Activated CD4-positive, alpha-beta T cell treated with anti-CD3 and anti-CD28 coated beads, Interleukin-2, amount 50 U/mL, for 1 hour (primary cell): ENCODE measurements around the gene POLA1.

Source experiments
- DNase-seq: peaks from one replicate; pipeline ENCODE4 v3.0.0-alpha.2; 2020

POLA1 gene

DNA sequence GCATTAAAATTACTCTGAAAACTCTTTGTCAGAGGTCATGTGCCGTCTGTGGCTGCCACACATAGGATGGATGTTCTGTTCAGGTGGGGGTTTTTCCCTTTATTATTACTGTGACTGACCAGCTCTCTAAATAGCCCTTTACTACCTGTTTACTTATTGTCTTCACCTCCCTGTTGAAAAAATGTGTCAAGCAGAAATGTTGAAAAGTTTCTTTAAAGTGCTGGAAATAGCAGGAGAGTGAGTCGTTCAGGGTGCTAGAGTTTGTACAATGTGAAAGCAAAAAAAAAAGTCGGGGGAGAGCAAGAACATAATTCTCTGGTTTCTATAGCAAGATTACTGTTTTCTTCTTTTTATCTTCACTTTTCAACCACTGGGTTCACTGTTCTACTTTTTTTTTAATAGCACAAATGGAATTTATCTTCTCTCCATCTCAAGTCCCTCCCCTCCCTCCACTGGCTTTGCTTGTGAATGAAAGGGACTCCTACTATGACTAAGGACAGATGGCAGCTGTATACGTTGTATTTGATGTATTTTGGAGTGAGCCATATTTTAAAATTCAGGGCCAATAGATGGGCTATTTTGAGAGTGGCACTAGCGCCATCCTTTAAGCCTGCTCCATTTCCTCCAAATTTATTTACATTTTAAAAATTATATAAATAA, 288.7 kb downstream of the POLA1 start:
- DNase-seq: no peak

DNA sequence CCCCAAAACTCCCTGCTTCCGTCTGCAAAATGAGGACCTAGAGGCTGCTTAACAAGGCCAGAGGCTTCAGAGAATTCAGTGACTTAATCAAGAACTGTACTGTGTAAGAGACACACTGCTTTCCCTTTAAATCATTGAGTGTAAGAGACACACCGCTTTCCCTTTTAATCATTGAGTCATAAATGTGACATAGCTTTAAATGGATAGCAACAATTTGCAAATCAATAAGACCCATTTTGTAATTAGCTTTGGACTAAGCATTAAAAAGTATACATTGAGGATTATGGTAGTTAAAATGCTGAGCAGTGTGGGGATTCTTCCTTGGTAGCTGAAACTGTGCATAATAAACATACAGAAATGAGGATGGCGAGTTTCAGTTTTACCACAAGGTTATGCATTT, 290.2 kb downstream of the POLA1 start:
- no peak for DNase-seq

DNA sequence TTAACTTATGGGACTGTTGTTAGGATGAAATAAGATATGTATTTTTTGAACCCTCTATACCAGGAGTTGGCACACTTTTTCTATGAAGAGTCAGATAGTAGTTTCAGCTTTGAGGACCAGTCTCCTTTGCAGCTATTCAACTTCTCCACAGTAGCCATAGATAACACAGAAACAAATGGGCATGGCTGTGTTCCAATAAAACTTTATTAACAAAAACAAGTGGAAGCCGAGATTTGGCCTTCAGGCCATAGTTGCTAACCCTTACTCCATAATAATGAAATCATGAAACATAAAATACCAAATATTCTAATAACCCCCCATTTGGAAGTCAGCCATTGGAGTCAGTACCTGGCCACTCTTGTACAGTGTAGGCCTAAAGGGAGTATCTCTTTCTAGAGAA, 291.4 kb downstream of the POLA1 start:
- no peak for DNase-seq

DNA sequence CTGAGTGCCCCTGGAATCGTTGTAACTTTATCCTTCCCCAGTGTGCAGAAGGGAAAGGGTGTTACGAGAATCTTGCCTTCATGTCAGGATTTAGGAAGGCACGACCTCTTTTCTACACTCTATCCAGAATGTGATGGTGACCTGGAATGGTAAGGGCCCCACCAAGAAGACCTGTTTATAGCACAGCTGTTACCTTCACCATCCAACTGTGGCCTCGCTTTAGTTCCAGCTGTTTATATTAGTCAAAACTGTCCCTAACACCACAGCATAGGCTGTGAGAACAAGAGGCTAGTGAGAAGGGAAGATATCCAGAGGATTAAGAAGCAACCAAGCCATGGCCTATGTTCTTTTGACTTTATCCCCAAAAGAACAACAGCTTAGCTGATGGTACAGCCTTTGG, 294.0 kb downstream of the POLA1 start:
- DNase-seq: no peak

DNA sequence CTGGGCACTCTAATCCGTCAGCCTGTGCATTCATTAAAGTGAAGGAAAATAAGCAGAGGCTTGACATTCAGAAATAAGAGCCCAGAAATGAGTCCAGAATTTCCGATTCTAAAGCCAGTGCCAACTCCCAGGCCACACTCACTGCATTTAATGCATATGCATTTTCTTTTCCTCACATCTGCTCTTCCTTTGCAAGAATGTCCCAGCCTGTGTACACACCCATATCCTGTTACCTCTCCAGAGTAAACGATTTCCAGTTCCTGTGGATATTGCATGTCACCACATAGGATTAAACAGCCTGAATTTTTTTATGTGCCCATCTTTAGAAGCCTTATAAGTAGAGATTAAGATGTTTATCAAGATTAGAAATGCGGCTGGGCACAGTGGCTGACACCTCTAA, 294.6 kb downstream of the POLA1 start:
- DNase-seq: no peak

DNA sequence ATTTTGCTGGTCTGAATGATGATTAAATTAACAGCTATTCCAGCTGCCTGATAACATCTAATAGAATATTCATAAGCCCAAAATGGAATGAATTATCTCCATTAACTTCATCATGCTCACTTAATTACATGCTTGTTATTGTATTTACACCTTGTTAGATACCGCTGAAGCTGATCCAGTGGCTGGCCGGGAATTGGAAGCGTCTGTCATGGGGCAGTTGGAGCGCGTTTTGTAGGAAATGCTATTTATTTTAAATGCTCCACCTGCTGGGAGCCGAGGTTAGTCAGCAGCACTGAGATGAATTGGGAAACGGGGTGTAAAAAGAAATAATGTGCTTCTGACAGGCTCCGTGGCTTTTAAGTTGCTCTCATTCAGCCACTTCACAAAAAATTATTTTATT, 296.8 kb downstream of the POLA1 start:
- no peak for DNase-seq

DNA sequence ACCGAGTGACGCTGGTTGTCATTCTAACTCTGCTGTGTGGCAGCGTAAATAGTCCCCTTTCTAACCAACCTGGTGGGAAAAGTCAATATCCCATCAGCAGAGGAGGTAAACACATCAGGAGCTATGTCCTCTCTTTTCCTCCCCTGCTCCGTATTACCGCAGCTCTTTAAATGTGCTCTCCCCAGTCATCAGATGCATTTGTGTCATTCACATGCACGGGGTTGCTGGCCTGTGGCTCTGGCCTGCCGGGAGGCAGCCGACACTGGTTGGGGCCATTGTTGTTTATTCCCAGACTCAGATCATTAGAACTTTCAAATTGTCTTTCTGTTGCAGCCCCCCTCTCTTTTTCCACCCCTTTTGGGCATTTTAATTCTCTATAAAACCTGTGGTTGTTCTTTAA, 300.2 kb downstream of the POLA1 start:
- no peak for DNase-seq

DNA sequence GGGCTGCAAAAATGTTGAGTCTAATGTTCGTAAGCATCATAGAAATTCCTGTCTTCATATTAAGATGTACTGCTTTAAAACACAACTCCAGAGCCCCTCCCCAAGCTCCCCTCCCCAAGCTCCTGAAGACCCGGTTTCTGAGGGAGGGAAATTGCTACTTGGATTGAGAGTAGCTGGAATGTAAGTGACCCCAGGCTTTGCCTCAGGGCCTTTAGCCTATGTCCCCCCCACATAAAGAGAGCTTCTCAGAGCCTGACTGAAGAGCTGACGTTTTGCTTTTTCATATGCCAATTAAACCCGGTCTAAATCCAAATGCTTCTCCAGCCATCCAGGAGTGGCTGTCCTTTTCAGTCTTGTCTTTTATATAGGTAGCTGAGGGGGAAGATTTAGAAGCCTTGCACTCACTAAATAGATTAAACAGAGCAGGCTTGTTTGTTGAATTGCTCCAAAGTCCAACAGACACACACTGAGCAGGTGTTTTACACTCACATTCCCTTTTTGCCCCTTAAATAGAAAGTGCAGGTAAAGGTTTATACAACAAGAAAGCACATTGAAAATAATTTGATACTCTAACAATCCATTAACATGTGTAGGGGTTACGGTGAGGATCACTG, 302.5 kb downstream of the POLA1 start:
- DNase-seq: no peak

DNA sequence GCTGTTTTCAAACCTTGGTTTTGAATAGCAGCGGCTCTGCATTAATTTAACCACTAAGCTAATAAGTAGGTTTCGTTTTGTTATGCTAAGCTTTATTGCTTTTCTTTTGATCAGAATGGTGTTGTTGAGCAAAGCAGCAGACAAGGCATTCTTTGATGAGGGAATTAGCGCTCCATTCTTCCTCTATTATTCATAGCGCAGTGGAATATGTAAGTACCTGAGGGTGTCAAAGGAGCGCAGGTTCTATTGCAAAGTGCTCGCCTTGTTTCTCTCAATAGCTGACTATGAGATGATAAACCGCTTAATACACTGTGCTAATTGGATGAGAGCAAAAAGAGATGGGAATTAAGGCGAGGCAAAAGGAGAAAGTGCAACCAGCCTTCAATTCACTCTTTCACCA, 305.8 kb downstream of the POLA1 start:
- DNase-seq: no peak

DNA sequence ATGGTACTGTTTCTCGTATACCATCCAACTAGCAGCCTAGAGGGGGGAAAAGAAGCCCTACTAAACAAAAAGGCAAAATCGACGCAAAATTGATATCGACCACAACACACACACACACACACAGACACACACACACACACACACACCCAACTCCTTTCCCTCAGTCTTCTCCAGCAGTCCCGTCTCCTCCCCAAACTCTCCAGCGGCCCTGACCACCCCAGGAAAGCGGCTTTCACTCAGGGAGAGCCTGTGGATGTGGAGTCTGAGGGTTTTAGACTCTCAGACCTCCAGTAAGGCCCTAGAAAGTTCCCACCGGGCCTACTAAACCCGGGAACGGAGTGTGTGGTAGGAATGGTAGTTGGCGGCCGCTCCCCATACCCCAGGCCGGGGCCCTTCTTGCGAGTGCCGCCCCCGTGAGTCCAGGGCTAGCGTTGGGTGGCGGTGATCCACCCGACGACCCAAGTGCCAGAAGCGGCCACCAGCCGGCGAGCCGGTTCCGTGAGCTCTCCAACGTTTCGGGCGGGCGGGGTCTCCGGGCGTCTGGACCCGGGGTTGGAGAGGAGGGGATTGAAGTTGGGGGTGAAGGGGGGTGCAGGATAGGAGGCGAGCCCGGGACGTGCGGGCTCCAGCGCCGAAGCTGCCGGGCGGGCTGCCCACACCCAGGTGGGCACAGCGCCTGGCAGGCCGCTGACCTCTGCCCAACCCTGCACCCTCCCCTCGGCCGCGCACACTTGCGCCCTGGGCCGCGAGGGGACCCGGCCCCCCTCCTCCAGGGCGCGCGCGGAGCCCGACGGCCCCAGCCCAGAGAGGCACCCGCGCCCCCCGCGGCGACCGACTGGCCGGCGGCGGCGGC, 308.3 kb downstream of the POLA1 start:
- DNase-seq: no peak

DNA sequence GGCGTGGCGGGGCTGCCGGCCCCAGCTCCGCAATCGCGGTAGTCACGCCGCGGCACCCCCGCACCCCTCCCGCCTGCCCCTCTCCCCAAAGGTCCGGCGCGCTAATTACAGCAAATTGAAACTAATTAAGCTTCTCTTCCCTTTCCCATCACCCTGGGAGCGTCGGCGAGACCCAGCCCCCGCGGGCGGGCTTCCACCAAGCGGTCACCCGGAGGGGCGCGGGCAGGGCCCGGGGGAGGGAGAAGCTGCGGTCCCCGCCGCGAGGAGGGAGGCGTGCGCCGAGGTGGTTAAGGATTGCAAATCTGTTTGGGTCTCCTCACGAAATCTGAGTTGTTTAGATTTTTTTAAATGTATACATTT, 308.9 kb downstream of the POLA1 start:
- DNase-seq: no peak

DNA sequence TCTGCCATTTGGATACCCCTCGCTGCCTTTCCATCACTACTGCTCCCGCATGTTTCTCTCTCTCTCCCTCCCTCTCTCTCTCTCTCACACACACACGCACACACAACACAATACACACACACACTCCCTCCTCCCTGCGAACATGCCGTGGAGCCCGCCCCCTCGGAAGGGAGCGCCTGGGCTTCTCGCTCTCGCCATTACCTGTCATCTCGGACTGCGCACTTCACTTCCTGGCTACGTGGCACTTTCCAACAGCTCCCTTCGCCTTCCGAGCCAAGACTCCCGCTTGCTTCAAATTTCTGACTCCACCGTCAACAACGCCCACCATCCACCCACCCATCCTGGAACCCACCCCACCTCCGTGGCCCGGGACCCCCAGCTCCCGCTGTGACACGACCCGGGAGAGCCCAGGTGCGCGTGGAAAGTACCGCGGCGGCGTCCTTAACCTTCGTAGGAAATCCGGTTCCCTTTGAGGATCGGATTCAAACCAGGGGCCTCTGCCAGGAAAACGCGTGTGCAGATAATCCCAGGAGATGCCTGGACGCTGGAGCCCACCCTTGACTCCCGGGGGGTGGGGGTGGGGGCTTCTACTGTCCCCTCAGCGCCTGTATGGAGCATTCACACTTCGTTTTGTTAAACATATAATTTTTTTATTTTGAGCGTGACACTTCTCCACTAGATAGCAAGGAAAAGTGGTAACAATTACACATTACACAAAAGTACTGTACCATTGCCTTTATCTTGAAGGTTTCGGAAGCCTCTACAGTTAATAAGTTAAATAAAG, 309.5 kb downstream of the POLA1 start:
- no peak for DNase-seq

DNA sequence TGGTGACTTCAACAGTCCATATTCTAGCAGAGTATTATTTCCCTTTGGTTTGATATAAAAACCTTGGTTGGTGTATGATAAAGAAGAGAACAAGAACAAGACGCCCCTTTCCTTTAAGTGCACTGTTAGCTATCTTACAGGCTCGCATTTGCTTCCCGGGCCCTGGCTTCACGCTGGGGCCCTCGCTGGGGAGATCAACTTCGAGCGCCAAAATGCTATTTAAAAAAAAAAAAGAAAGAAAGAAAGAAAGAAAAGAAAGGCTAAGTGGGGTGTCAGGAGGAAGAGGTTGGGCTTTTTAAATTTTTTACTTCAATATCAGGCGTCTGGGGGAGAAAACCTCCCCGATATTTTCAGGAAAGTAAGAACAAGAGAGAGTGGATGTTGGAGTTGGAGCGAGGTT, 310.3 kb downstream of the POLA1 start:
- no peak for DNase-seq

DNA sequence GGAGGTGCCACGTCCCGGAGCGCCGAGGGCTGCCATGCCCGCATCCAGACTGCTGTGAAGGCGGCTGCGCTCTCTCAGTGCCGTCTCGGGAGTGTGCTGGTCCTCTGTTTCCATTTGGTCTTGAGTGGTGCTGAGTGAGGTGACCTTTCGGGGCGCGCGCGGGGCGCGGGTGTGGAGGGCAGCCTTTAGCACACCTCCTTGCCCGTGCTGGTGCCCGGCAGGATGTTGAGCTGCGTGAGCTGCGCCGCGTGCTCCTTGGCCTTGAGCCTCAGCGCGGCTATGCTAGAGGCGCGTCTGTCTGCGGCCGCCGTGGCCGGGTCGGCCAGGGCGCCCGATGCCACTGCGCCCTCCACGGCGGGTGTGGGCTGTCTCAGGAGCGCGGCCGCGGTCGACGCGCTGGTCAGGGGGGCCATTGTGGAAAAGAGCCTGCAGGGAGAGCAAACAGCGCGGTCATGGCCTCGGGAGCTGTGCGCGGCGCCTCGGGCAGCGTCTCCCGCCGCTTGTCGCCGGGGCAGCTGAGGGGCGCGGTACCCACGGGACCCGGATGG, 310.8 kb downstream of the POLA1 start:
- DNase-seq: no peak

DNA sequence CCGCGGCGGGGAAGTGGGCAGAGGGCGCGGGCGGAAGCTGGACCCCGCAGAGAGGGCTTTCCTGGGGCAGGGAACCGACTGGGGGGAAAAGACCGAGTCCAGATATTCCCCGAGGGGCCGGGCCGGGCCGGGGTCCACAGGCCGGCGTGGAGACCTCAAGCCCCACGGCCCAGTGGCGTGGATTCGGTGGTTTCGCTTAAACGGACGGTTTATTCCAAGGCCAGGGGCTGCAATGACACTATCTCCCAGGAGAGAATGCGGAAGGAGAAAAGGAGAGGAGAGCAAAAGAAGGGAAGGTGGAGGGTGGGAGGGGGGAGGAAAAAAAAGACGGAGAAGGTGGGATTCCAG, 311.3 kb downstream of the POLA1 start:
- no peak for DNase-seq

DNA sequence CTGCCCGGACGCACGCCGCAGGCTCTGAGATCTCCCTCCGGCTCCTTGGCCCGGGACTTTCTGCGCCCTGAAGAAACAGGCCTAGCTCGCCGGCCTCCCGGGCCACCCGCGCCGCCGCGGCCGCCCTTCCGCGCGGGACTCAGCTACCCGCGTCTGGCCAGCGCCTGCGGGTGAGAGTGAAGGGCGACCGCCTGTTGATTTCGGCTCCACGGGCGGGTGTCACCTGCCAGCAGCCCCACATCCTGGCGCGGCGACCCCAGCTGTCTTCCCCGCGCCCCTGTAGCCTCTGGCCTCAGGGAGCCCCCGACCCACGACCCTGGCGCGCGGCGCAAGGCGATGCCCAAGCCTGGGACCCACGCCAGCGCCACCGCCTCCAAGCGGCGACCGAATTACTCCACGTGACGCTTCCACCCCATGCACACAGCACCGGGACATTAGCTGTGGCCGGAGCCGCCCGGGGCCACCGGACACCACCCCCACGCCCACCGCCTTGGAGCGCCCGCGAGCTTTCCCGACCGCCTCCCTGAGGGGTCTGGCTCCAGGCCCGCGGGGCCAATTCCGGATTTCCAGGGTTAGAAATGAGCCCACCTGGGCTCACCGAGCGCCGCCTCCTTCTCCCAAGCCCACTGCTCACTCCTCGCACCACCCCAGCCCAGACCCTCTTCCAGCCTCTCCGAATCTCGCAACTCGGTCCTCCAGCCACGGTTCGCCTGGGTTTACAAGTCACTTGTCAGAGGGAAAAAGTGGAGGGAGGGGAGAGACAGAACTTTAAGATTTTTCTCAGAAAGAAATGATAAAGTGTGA, 311.9 kb downstream of the POLA1 start:
- no peak for DNase-seq

DNA sequence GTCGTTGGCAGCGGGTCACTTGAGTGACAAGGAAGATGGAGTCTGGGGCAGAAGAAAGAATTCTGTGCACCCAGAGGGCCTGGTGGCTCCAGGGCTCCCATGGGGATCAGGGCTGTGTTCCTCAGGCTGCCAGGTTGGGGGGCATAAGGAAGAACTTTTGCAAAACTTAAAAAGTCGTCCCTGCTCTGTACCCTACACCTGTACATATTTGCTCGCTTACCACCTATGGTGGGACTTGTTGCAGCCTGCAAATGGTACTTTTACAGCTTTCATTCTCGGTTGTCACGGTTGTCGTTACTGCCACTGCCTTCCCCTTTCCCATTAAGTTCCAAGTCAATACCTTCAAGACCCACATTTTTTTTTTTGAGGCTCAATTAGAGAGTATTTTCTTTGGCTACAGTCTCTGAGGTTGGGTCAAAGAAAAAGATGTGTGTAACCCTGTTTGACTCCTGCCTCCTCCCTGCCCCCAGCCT, 312.9 kb downstream of the POLA1 start:
- no peak for DNase-seq

DNA sequence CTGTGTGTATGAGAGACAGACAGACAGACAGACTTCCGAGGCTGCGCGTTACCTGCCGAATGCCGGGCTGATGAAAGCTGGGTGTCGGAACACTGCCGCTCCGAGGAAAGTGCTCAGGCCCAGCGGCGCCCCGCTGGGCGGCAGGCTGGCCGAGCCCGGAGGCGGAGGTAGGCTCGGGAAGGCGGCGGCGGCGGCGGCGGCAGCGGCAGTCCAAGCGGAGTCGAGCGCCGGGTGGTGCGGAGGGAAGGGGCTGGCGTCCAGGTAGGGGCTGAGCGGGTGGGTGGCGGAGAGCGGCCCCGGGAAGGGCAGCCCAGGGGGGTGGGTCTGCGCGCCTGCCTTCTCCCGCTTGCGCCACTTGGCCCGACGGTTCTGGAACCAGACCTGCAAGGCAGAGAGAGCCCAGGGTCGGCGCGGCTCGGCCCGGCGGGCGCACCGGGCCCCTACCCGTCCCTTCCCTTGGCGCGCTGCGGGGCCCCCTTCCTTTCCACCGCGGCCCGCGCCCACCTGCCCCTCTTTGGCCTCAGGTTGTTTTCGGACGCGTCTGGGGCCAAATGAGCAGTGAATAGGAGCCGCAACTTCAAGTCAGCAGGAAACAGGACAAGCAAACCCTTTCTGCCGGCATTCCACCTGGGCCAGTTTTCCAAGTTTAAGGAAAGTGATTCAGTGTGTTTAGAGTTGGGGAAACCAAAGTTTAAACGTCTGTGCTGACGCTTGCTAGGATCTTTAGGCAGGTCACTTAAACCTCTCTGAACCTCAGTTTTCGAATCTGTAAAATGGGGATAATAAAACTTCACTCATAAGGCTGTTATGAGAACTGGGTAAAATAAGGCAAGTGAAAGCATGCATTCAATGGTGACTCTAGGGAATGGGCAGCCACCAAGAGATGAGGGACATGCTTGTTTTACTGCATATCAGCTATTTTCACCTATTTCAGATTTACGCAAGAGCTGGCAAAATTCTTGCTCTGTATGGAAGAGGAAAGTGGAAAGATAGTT, 313.6 kb downstream of the POLA1 start:
- DNase-seq: no peak

DNA sequence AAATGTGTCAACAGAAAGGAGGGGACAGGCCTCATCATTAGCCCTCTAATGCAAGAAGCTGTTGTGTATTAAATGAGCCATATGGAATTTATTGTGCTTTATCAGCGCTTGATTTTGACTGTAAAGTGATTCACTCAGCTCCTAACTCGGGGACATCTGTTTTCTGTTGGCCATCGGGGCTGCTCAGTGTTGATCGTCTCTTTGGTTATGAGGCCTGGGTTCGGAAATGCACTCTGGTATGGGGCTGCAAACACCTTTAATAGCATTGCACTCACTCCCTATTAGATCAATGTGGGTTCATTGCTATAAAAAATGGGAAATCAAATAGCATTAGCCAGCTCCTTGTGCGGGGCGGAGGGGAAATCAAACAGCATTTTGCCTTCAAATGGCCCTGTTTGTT, 315.7 kb downstream of the POLA1 start:
- DNase-seq: no peak

DNA sequence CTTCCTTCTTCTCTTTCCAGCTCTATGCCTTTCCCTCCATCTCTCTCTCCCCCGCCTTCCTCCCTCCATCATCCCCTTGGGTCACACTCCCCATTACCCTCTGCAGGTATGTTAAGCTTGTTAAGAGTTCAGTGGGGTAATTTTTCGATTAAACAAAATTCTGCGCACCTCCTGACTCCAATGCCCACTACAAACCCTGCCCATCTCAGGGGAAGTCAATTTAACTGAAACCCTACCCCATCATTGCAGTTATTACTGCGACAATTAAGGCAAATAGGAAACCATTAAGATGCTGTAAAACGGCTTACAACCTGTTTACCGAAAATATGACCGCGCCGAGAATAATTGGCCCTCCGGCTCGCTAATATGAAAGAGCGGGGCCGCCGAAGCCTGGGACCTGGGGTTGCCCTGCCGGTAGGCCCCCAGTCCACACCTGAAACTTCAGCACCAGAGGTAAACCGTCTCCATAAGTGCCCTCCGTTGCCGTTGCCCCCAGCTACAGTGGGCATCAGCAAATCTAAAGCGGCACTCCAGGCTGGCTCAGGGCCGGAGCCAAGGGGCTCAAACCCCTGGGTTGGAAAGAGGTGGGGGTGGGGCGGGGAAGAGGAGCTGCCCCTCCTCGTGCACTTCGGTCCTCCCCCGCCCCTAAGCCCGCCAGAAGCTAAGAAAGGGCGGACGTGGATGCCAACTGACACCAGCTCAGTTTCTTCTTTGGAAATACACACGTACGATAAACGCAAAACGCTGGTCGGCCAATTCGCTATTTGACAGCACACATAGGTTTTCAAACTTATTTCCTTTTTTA, 317.3 kb downstream of the POLA1 start:
- DNase-seq: no peak
